ENCODE data around the gene TRAPPC6A.
"Not testable (repeated sequence)": the region's sequence is repeated elsewhere in the genome, so short reads cannot be mapped to it uniquely, and the experiment has no call there.

- TF ChIP-seq POLR2A (IDR thresholded peaks at IDR 0.05; ENCODE audit: low read depth, low read length); POLR2AphosphoS5 (IDR thresholded peaks at IDR 0.05; ENCODE audit: low read depth, low read length); TAF1 (IDR thresholded peaks at IDR 0.05; ENCODE audit: borderline replicate concordance, low read depth, low read length): not testable (repeated sequence)
Observed at GRCh38 chr19:45118591-45119355, 59.3 kb downstream of the TRAPPC6A start.

Data from GM12892 (cell line).